Measurements from ENCODE around the gene ASXL1.

ASXL1 gene

DNA sequence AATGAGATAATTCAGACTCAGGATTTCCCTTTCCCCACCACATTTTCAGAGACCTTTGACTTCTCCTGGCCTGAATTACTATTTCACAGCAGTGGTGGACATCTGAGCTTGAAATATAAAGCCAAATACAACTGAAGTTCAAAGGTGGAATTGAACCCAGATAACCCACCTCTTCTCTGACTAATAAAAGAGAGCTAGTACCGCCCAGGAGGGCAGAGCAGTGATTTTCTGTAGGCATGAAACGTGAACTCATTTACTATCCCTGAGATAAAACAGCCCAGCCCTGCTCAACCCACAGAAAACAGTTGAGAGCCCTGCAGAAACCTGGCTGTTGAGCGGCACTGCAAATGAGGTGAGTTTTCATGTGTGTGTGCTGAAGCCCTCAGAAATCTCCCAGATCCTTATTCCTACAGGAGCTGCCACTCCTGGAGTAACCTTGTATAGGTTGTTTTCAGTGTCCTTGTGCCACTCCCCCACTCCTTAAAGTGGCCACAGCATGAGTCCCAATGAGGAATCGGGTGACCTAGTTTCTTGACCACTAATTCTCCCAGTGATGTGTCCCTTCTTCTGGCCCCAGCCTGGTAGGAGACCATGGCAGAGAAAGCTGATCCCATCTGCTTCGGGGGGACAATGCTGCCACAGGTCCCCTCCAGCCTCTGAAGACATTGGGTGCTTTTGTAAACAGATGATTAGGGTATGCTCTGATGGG lies 127.8 kb downstream of the ASXL1 start:
- DNase-seq: no peak
- Histone ChIP-seq H3K4me3 (no peak overlapping the region), H3K36me3 (no peaks in the 10 kb centered on the region), H3K27me3 (no peaks in the 10 kb centered on the region), H3K27ac (no peak overlapping the region), H3K9me3 (no peaks in the 10 kb centered on the region), H3K4me1 (peaks cover 0 to 29% (median 18%) of the 10 kb centered on the region in 4 donors)
- intact Hi-C loops (cut with DNase I; ENCODE audit: low total_unique reads): no loop called here
- TF ChIP-seq, protein P1, sequence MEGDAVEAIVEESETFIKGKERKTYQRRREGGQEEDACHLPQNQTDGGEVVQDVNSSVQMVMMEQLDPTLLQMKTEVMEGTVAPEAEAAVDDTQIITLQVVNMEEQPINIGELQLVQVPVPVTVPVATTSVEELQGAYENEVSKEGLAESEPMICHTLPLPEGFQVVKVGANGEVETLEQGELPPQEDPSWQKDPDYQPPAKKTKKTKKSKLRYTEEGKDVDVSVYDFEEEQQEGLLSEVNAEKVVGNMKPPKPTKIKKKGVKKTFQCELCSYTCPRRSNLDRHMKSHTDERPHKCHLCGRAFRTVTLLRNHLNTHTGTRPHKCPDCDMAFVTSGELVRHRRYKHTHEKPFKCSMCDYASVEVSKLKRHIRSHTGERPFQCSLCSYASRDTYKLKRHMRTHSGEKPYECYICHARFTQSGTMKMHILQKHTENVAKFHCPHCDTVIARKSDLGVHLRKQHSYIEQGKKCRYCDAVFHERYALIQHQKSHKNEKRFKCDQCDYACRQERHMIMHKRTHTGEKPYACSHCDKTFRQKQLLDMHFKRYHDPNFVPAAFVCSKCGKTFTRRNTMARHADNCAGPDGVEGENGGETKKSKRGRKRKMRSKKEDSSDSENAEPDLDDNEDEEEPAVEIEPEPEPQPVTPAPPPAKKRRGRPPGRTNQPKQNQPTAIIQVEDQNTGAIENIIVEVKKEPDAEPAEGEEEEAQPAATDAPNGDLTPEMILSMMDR (IDR thresholded peaks at IDR 0.05): no peak

DNA sequence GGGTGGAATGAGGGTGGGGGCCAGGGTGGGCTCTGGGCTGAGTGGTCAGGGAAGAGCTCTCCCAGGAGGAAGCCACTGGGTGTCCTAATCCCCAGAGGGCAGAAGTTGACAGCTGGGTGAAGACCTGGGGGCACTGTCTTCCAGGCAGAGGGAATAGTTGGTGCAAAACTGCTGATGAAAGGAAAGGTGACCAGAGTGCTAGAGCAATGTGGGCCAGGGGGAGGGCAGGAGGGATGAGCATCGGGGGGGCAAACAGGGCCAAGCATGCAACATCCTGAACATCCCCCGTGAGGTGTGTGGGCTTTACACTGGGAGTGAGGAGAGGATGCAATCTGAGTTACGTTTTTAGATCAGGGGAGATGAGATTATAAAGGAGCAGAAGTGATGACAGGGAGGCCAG lies 129.2 kb downstream of the ASXL1 start:
- Histone ChIP-seq H3K36me3 (no peaks in the 10 kb centered on the region), H3K4me3 (no peak overlapping the region), H3K27me3 (no peaks in the 10 kb centered on the region), H3K9me3 (no peaks in the 10 kb centered on the region), H3K4me1 (peaks cover 0 to 15% (median 12%) of the 10 kb centered on the region in 4 donors), H3K27ac (no peak overlapping the region)
- DNase-seq: no peak
- TF ChIP-seq, protein P1 (IDR thresholded peaks at IDR 0.05): no peak
- intact Hi-C loops (cut with DNase I; ENCODE audit: low total_unique reads): no loop called here

- intact Hi-C loops (cut with DNase I; ENCODE audit: low total_unique reads): no loop called here
- no peak for DNase-seq
Measured at GRCh38 chr20:32488066-32488838, 130.1 kb downstream of the ASXL1 start.

More at GRCh38 chr20:32488066-32488838, 130.1 kb downstream of the ASXL1 start:
- H3K27ac ChIP-seq: no peak overlapping the region
- H3K27me3 ChIP-seq: no peaks in the 10 kb centered on the region
- no peak overlapping the region for H3K4me3 ChIP-seq
- TF ChIP-seq, protein P1 (IDR thresholded peaks at IDR 0.05): no peak
- no peaks in the 10 kb centered on the region for H3K36me3 ChIP-seq
- no peaks in the 10 kb centered on the region for H3K9me3 ChIP-seq
- H3K4me1 ChIP-seq: peaks cover 0 to 13% (median 10%) of the 10 kb centered on the region in 4 donors

All from tibial artery (tissue), 4 donors.